ENCODE measurements around the gene VPS18. TPM values are rescaled to one million over a fixed set of nuclear protein-coding genes. Genes with fewer than 3 reads are reported as not detected.

Gene VPS18
- total RNA-seq, 1 donor from 2014 or later = 33.5 TPM

GRCh38 chr15:40886586-40886985 is 7.7 kb upstream of the VPS18 start:
- Mint-ChIP-seq H3K27ac (ENCODE audit: unreplicated experiment) (no peak overlapping the region), H3K36me3 (ENCODE audit: unreplicated experiment) (no peaks in the 10 kb centered on the region), H3K9me3 (ENCODE audit: unreplicated experiment) (no peaks in the 10 kb centered on the region), H3K27me3 (ENCODE audit: unreplicated experiment) (peaks cover 6% of the 10 kb centered on the region), H3K4me1 (ENCODE audit: low read depth, unreplicated experiment) (no peaks in the 10 kb centered on the region), H3K4me3 (ENCODE audit: unreplicated experiment) (no peak overlapping the region)
- DNase-seq = no peak
- TF ChIP-seq CTCF (IDR thresholded peaks at IDR 0.05; ENCODE audit: partially characterized antibody, unreplicated experiment) = no peak

- H3K9me3 Mint-ChIP-seq (ENCODE audit: unreplicated experiment) = no peaks in the 10 kb centered on the region
- no peaks in the 10 kb centered on the region for H3K36me3 Mint-ChIP-seq (ENCODE audit: unreplicated experiment)
- no peak overlapping the region for H3K27ac Mint-ChIP-seq (ENCODE audit: unreplicated experiment)
Observed at GRCh38 chr15:40889112-40889511, 5.1 kb upstream of the VPS18 start.

GRCh38 chr15:40891138-40891537 is 3.1 kb upstream of the VPS18 start:
- Mint-ChIP-seq H3K27me3 (ENCODE audit: unreplicated experiment) (peaks cover 11% of the 10 kb centered on the region), H3K4me1 (ENCODE audit: low read depth, unreplicated experiment) (peaks cover 3% of the 10 kb centered on the region), H3K4me3 (ENCODE audit: unreplicated experiment) (no peak overlapping the region), H3K27ac (ENCODE audit: unreplicated experiment) (no peak overlapping the region), H3K9me3 (ENCODE audit: unreplicated experiment) (no peaks in the 10 kb centered on the region), H3K36me3 (ENCODE audit: unreplicated experiment) (no peaks in the 10 kb centered on the region)
- no peak for DNase-seq
- no peak for TF ChIP-seq CTCF (IDR thresholded peaks at IDR 0.05; ENCODE audit: partially characterized antibody, unreplicated experiment)

More at GRCh38 chr15:40889112-40889511, 5.1 kb upstream of the VPS18 start:
- peaks cover 3% of the 10 kb centered on the region for H3K4me1 Mint-ChIP-seq (ENCODE audit: low read depth, unreplicated experiment)
- no peak for DNase-seq
- H3K4me3 Mint-ChIP-seq (ENCODE audit: unreplicated experiment) = no peak overlapping the region
- peaks cover 11% of the 10 kb centered on the region for H3K27me3 Mint-ChIP-seq (ENCODE audit: unreplicated experiment)
- TF ChIP-seq CTCF (IDR thresholded peaks at IDR 0.05; ENCODE audit: partially characterized antibody, unreplicated experiment) = no peak

- H3K4me3 Mint-ChIP-seq (ENCODE audit: unreplicated experiment) = no peak overlapping the region
- peak; percentile 66 for TF ChIP-seq CTCF (IDR thresholded peaks at IDR 0.05; ENCODE audit: partially characterized antibody, unreplicated experiment)
- DNase-seq = peak; percentile 63
- H3K36me3 Mint-ChIP-seq (ENCODE audit: unreplicated experiment) = no peaks in the 10 kb centered on the region
- H3K4me1 Mint-ChIP-seq (ENCODE audit: low read depth, unreplicated experiment) = peaks cover 3% of the 10 kb centered on the region
- no peak overlapping the region for H3K27ac Mint-ChIP-seq (ENCODE audit: unreplicated experiment)
- peaks cover 11% of the 10 kb centered on the region for H3K27me3 Mint-ChIP-seq (ENCODE audit: unreplicated experiment)
- no peaks in the 10 kb centered on the region for H3K9me3 Mint-ChIP-seq (ENCODE audit: unreplicated experiment)
Observed at GRCh38 chr15:40891810-40892446, 2.3 kb upstream of the VPS18 start.

- Mint-ChIP-seq H3K36me3 (ENCODE audit: unreplicated experiment) (no peaks in the 10 kb centered on the region), H3K27me3 (ENCODE audit: unreplicated experiment) (peaks cover 11% of the 10 kb centered on the region), H3K4me1 (ENCODE audit: low read depth, unreplicated experiment) (peaks cover 3% of the 10 kb centered on the region), H3K9me3 (ENCODE audit: unreplicated experiment) (no peaks in the 10 kb centered on the region), H3K4me3 (ENCODE audit: unreplicated experiment) (no peak overlapping the region), H3K27ac (ENCODE audit: unreplicated experiment) (no peak overlapping the region)
- no peak for DNase-seq
- no peak for TF ChIP-seq CTCF (IDR thresholded peaks at IDR 0.05; ENCODE audit: partially characterized antibody, unreplicated experiment)
Observed at GRCh38 chr15:40892447-40893012, 1.7 kb upstream of the VPS18 start.
